Urinary bladder (tissue), 4 donors: ENCODE results near the gene FGF10. TPM values are rescaled to one million over a fixed set of nuclear protein-coding genes. Genes with fewer than 3 reads are reported as not detected.

ENCODE experiments used
- DNase-seq: peaks from one replicate; pipeline ENCODE4 v3.0.0-alpha.2; 2015; ENCODE audit errors: extremely low spot score
- H3K27ac ChIP-seq: one replicate; pipeline ENCODE4 v1.5.1; 2013; ENCODE audit warnings: low read depth, mild to moderate bottlenecking, moderate library complexity
- H3K36me3 ChIP-seq: one replicate; pipeline ENCODE4 v1.6.1; 2013; ENCODE audit warnings: mild to moderate bottlenecking, moderate library complexity; ENCODE audit not compliant: insufficient read depth
- H3K4me1 ChIP-seq: one replicate; pipeline ENCODE4 v1.6.1; 2013; ENCODE audit warnings: mild to moderate bottlenecking, moderate library complexity; ENCODE audit not compliant: insufficient read depth
- H3K4me3 ChIP-seq: one replicate; pipeline ENCODE4 v1.5.1; 2013; ENCODE audit warnings: low read depth, low read length
- WGBS: extraction: QIAGEN DNeasy Blood & Tissue Kit; methylation state at CpG from one replicate; pipeline ENCODE4 v1.1.7; 2013; 5-methylcytosine and 5-hydroxymethylcytosine counted together
- polyA plus RNA-seq: library from polyadenylated mRNA; stranded (reverse); fragments of 200-250 nt; gene quantifications from one replicate; pipeline ENCODE4 v1.2.3, GENCODE V29; 2013
- total RNA-seq: library from RNA; depleted of rRNA; stranded (reverse); fragments of >200 nt; gene quantifications from one replicate; pipeline ENCODE4 v1.2.3, GENCODE V29; 2014
- donor health status: healthy with polysubstance abuse.
- donor health status: healthy.

FGF10 gene
- total and polyA plus RNA-seq, 2 donors: 10.1 to 21.2 TPM

DNA sequence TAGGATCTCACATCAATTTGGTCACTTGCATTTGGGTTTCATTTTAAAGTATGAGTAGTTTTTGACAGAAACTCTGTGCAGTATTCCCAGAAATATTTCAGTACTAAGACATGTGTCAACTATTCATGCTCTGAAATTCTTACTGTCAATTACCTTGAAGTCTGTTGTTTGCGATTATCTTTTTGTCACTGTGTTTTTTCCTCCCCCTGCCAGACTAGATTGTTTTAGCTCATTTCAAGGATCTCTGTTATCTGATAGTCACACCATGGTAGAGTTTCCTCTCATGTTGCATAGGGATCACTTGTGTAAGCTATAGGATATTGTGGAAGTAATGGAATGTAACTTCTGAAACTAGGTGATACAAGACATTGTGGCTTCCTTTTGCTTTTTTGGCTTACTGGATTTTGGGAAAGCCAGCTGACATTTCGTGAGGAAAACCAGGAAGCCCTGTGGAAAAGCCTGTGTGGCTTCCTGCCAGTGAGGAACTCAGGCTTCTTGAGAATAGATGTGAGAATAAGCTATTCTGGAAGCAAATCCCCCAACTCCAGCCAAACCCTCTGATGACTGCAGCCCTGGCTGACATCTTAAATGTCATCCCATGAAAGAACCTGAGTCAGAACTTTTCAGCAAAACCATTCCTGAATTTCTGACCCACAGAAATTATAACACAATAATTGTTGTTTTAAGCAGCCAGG is 122.2 kb downstream of the FGF10 start:
- WGBS: 58% methylated on average over 2 of the region's 2 CpGs
- H3K4me3 ChIP-seq: no peak overlapping the region
- DNase-seq: no peak
- no peak overlapping the region for H3K27ac ChIP-seq
- H3K36me3 ChIP-seq: no peaks in the 10 kb centered on the region
- H3K4me1 ChIP-seq: no peaks in the 10 kb centered on the region

DNA sequence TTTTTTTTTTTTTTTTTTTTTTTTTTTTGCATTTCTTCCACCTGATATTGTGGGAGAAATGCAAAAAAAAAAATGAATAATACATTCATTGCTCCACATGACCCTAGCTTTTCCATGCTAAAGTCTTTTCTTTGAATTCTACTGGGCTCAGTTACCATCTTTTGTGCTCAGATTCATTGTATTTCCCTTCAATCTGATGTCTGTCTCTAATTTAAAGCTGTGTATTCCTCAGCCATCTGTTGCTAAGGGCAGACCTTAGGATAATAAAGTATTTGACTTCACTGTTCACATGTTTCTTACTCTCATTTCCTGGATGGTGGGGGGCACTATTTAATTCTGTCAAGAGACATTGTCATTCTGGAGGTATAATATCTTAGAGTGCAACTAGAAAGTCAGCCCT is 123.5 kb downstream of the FGF10 start:
- no peak overlapping the region for H3K27ac ChIP-seq
- no peak overlapping the region for H3K4me3 ChIP-seq
- H3K4me1 ChIP-seq: no peaks in the 10 kb centered on the region
- H3K36me3 ChIP-seq: no peaks in the 10 kb centered on the region
- no peak for DNase-seq

DNA sequence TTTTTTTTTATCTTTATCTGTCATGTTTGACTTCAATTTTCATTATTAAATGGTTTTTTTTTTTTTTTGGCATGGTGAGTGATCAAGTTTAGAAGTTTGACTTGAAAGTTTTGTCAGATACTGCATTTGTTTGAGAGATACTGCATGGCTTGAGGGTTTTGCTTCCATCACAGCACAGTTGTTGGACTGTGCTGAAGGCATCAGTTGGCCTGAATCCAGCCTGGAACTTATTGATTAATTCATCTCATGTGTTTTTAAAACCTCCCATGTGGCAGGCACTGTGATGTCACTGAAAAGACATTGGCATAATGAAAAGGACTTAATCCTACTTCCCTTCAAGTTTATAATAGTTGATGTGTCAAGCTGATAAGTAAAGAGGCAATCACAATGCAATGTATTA is 128.4 kb downstream of the FGF10 start:
- no peaks in the 10 kb centered on the region for H3K36me3 ChIP-seq
- no peak overlapping the region for H3K4me3 ChIP-seq
- no peaks in the 10 kb centered on the region for H3K4me1 ChIP-seq
- no peak for DNase-seq
- no peak overlapping the region for H3K27ac ChIP-seq

DNA sequence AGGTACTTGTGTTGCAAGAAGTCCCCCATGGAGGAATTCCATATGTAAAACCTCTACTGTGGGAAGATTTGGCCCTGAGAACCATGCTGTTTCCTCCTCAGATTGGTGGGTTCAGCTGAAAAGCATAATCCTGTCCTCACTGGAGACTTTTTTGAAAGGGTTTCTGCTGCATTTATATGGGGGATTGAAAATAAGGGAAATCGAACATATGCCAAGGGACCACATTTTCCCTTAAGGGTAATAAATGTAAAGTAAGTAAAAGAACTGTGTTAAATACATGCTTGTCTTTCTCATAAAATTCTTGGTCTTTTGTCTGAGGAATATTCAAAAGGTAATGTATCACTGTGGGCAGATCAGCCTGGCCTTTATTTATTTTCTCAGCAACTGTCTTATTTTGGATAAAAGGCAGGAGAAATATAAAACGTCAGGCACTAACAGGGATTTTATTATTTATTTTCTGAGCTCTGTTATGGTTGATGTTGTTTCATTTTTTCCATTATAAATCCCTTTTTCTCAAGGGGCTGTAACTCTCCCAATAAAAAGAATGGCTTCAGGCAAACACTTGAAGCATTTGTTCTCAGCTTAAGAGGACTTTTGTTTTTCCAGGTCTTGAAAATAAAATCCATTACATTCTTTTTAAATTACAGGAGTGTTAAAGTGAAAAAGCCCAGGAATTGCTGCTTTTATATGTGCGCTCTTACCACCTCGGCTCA is 131.4 kb downstream of the FGF10 start:
- 51% methylated on average over 4 of the region's 4 CpGs for WGBS
- DNase-seq: no peak
- no peak overlapping the region for H3K4me3 ChIP-seq
- H3K4me1 ChIP-seq: no peaks in the 10 kb centered on the region
- H3K36me3 ChIP-seq: no peaks in the 10 kb centered on the region
- H3K27ac ChIP-seq: no peak overlapping the region

DNA sequence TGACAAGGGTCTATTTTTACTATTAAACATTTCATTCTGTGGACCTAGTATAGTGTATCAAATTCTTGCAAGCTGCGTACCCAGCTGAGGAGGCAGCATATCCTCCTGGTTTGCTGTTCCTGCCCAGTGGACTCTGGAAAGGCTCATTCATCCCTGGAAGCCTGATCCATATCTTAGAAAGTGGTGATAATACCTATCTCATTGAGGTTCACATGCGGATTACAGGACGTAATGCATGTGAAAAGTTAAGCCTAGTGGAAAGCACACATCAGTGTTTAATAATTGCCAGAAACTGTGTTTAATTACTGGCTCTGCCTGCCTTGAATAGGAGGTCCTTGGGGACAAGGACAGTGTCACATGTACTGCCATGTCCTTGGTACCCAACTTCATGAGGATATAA is 132.0 kb downstream of the FGF10 start:
- WGBS: 57% methylated on average over 3 of the region's 3 CpGs
- no peak overlapping the region for H3K27ac ChIP-seq
- DNase-seq: no peak

More for the DNA sequence above, 132.0 kb downstream of the FGF10 start:
- no peaks in the 10 kb centered on the region for H3K36me3 ChIP-seq
- H3K4me1 ChIP-seq: no peaks in the 10 kb centered on the region
- H3K4me3 ChIP-seq: no peak overlapping the region
